ENCODE data around the gene EVL.
A peak's percentile ranks its signal among the peaks of the same experiment; 100 is the strongest.

The EVL gene

DNA sequence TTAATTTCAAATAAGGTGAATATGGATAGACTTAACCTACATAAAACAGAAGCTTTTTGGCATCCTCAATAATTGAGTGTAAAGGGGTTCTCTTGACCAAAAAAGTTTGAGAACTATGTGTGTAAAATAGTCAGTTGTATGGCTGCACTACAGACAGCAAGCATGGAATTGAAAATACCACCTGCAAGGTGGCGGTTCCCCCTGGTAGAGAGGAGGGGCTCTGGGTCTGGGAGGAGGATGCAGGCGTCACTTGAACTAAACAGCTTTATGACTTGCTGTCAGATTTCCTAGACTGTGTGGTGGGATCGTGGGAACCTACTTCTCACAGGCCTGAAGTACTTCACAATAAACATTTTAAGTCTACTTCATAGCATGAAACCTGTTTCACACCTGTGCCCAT lies 6.3 kb downstream of the EVL start:
- peaks cover 18% of the 10 kb centered on the region; the same call in 1 of the 2 replicates for H3F3A ChIP-seq (ENCODE audit: low read depth)
- no peaks in the 10 kb centered on the region for H3K27me3 ChIP-seq (ENCODE audit: insufficient read depth, low read length, poor library complexity, severe bottlenecking)
- H3K9me2 ChIP-seq (replicated peaks; ENCODE audit: low read depth, low read length), result no peaks in the 10 kb centered on the region
- no peaks in the 10 kb centered on the region for H3K9me3 ChIP-seq (ENCODE audit: insufficient read depth, low read depth, low read length)
- H3K9ac ChIP-seq (ENCODE audit: low read depth, low read length, poor library complexity, severe bottlenecking), result peak overlapping the region; percentile 79
- H3K4me1 ChIP-seq (ENCODE audit: insufficient read depth, low read length, poor library complexity, severe bottlenecking), result peaks cover 93% of the 10 kb centered on the region
- peaks cover 14% of the 10 kb centered on the region for H4K20me1 ChIP-seq (ENCODE audit: insufficient read depth, low read length, poor library complexity, severe bottlenecking)
- no peak overlapping the region for H2AFZ ChIP-seq (ENCODE audit: low read length)
- H3K4me3 ChIP-seq (ENCODE audit: low read length, poor library complexity, severe bottlenecking), result peak overlapping the region; percentile 77
- H3K4me2 ChIP-seq (ENCODE audit: low read depth, low read length, poor library complexity, severe bottlenecking), result peak overlapping the region; percentile 85
- TF ChIP-seq EZH2phosphoT487 (IDR thresholded peaks at IDR 0.05; ENCODE audit: borderline replicate concordance) (no peak), CTCF (conservative IDR thresholded peaks at IDR 0.05; ENCODE audit: low read length) (no peak)
- H3K79me2 ChIP-seq (ENCODE audit: insufficient read depth, low read length), result peaks cover 92% of the 10 kb centered on the region
- H3K36me3 ChIP-seq (ENCODE audit: insufficient read depth, low read length), result peaks cover 10% of the 10 kb centered on the region; the same call in 1 of the 2 replicates

GRCh38 chr14:100072783-100073346 lies 7.6 kb downstream of the EVL start:
- H3K9ac ChIP-seq (ENCODE audit: low read depth, low read length, poor library complexity, severe bottlenecking), result peak overlapping the region; percentile 79
- no peaks in the 10 kb centered on the region for H3K9me2 ChIP-seq (replicated peaks; ENCODE audit: low read depth, low read length)
- H3K79me2 ChIP-seq (ENCODE audit: insufficient read depth, low read length), result peaks cover 92% of the 10 kb centered on the region
- H3F3A ChIP-seq (ENCODE audit: low read depth), result peaks cover 13% of the 10 kb centered on the region; the same call in 1 of the 2 replicates
- no peaks in the 10 kb centered on the region for H3K27me3 ChIP-seq (ENCODE audit: insufficient read depth, low read length, poor library complexity, severe bottlenecking)
- TF ChIP-seq EZH2phosphoT487 (IDR thresholded peaks at IDR 0.05; ENCODE audit: borderline replicate concordance), result no peak
- TF ChIP-seq CTCF (conservative IDR thresholded peaks at IDR 0.05; ENCODE audit: low read length), result no peak
- H2AFZ ChIP-seq (ENCODE audit: low read length), result no peak overlapping the region
- H3K9me3 ChIP-seq (ENCODE audit: insufficient read depth, low read depth, low read length), result no peaks in the 10 kb centered on the region
- peak overlapping the region; percentile 85 for H3K4me2 ChIP-seq (ENCODE audit: low read depth, low read length, poor library complexity, severe bottlenecking)
- H3K36me3 ChIP-seq (ENCODE audit: insufficient read depth, low read length), result peaks cover 10% of the 10 kb centered on the region; the same call in 1 of the 2 replicates
- H4K20me1 ChIP-seq (ENCODE audit: insufficient read depth, low read length, poor library complexity, severe bottlenecking), result peaks cover 14% of the 10 kb centered on the region
- peaks cover 92% of the 10 kb centered on the region for H3K4me1 ChIP-seq (ENCODE audit: insufficient read depth, low read length, poor library complexity, severe bottlenecking)
- peak overlapping the region; percentile 77 for H3K4me3 ChIP-seq (ENCODE audit: low read length, poor library complexity, severe bottlenecking)

GRCh38 chr14:100073576-100074430 lies 8.6 kb downstream of the EVL start:
- Histone ChIP-seq H3K79me2 (ENCODE audit: insufficient read depth, low read length) (peaks cover 98% of the 10 kb centered on the region), H2AFZ (ENCODE audit: low read length) (no peak overlapping the region), H3K4me3 (ENCODE audit: low read length, poor library complexity, severe bottlenecking) (peak overlapping the region; percentile 77), H3K9me3 (ENCODE audit: insufficient read depth, low read depth, low read length) (no peaks in the 10 kb centered on the region), H3F3A (ENCODE audit: low read depth) (peaks cover 7% of the 10 kb centered on the region; the same call in 1 of the 2 replicates), H4K20me1 (ENCODE audit: insufficient read depth, low read length, poor library complexity, severe bottlenecking) (peaks cover 14% of the 10 kb centered on the region), H3K9ac (ENCODE audit: low read depth, low read length, poor library complexity, severe bottlenecking) (peak overlapping the region; percentile 79), H3K9me2 (replicated peaks; ENCODE audit: low read depth, low read length) (no peaks in the 10 kb centered on the region), H3K4me2 (ENCODE audit: low read depth, low read length, poor library complexity, severe bottlenecking) (peak overlapping the region; percentile 85), H3K36me3 (ENCODE audit: insufficient read depth, low read length) (peaks cover 10% of the 10 kb centered on the region; the same call in 1 of the 2 replicates), H3K4me1 (ENCODE audit: insufficient read depth, low read length, poor library complexity, severe bottlenecking) (peaks cover 96% of the 10 kb centered on the region), H3K27me3 (ENCODE audit: insufficient read depth, low read length, poor library complexity, severe bottlenecking) (no peaks in the 10 kb centered on the region)
- no peak for TF ChIP-seq EZH2phosphoT487 (IDR thresholded peaks at IDR 0.05; ENCODE audit: borderline replicate concordance)
- TF ChIP-seq CTCF (conservative IDR thresholded peaks at IDR 0.05; ENCODE audit: low read length), result no peak

Data from Loucy (cell line).